HG03571 (cell line): Measurements from ENCODE around the gene DTNBP1.

Experiments used
- ATAC-seq: cut with Tn5 transposase; IDR thresholded peaks from one replicate; pipeline ENCODE4 v1.9.1; 2021; ENCODE audit not compliant: unreplicated experiment

Gene DTNBP1

GRCh38 chr6:15536198-15536955 is 126.5 kb downstream of the DTNBP1 start:
- ATAC-seq = no peak

GRCh38 chr6:15535495-15536197 is 127.2 kb downstream of the DTNBP1 start:
- no peak for ATAC-seq

- no peak for ATAC-seq
Observed at GRCh38 chr6:15534974-15535373, 127.9 kb downstream of the DTNBP1 start.

- ATAC-seq = no peak
Observed at GRCh38 chr6:15533379-15534026, 129.3 kb downstream of the DTNBP1 start.

GRCh38 chr6:15531973-15532372 is 130.9 kb downstream of the DTNBP1 start:
- no peak for ATAC-seq

GRCh38 chr6:15530411-15530810 is 132.4 kb downstream of the DTNBP1 start:
- ATAC-seq = no peak

GRCh38 chr6:15528870-15529269 is 134.0 kb downstream of the DTNBP1 start:
- no peak for ATAC-seq

GRCh38 chr6:15527838-15528617 is 134.8 kb downstream of the DTNBP1 start:
- no peak for ATAC-seq

- no peak for ATAC-seq
Observed at GRCh38 chr6:15526212-15526701, 136.6 kb downstream of the DTNBP1 start.

- no peak for ATAC-seq
Observed at GRCh38 chr6:15524861-15525401, 137.9 kb downstream of the DTNBP1 start.

GRCh38 chr6:15523679-15524630 is 138.9 kb downstream of the DTNBP1 start:
- no peak for ATAC-seq

GRCh38 chr6:15522856-15523529 is 139.8 kb downstream of the DTNBP1 start:
- no peak for ATAC-seq

GRCh38 chr6:15522427-15522826 is 140.4 kb downstream of the DTNBP1 start:
- ATAC-seq = no peak

GRCh38 chr6:15522026-15522425 is 140.8 kb downstream of the DTNBP1 start:
- ATAC-seq = no peak

- no peak for ATAC-seq
Observed at GRCh38 chr6:15521582-15521981, 141.2 kb downstream of the DTNBP1 start.

- no peak for ATAC-seq
Observed at GRCh38 chr6:15520626-15521203, 142.1 kb downstream of the DTNBP1 start.

- ATAC-seq = no peak
Observed at GRCh38 chr6:15519681-15520080, 143.1 kb downstream of the DTNBP1 start.

GRCh38 chr6:15518878-15519277 is 143.9 kb downstream of the DTNBP1 start:
- ATAC-seq = no peak

- ATAC-seq = no peak
Observed at GRCh38 chr6:15518057-15518456, 144.8 kb downstream of the DTNBP1 start.
